Breast epithelium (tissue), 4 donors: ENCODE results near the gene AFAP1L1. TPM values are rescaled to one million over a fixed set of nuclear protein-coding genes. Genes with fewer than 3 reads are reported as not detected.
A peak's percentile ranks its signal among the peaks of the same experiment; 100 is the strongest.
"Not testable (repeated sequence)": the region's sequence is repeated elsewhere in the genome, so short reads cannot be mapped to it uniquely, and the experiment has no call there.

Source experiments
- DNase-seq, 2 donors: peaks; one replicate each; pipeline ENCODE4 v3.0.0-alpha.2; 2019; ENCODE audit warnings: low spot score in 2 of 2
- H3K27ac ChIP-seq, 2 donors: fragments of 200-600 bp; sonication (generic) in 1 of 2; one replicate each; pipeline ENCODE4 v1.5.1; 2016 to 2019; ENCODE audit warnings: mild to moderate bottlenecking in 1 of 2
- H3K27me3 ChIP-seq, 2 donors: fragments of 200-600 bp; sonication (generic) in 1 of 2; one replicate each; pipeline versions ENCODE4 v1.5.1 to v1.6.0; 2017 to 2019; ENCODE audit warnings: control low read depth in 1 of 2, mild to moderate bottlenecking in 1 of 2
- H3K36me3 ChIP-seq: fragments of 200-600 bp; one replicate; pipeline ENCODE4 v1.5.1; 2019
- H3K4me1 ChIP-seq, 2 donors: fragments of 200-600 bp; sonication (generic); one replicate each; pipeline ENCODE4 v1.5.1; 2016 to 2019; ENCODE audit warnings: control low read depth in 1 of 2
- H3K4me3 ChIP-seq, 3 donors: fragments of 200-600 bp; sonication (generic); 1 replicate in 2 of 3; 2 replicates in 1 of 3; pipeline ENCODE4 v1.5.1; 2016 to 2019; ENCODE audit warnings: mild to moderate bottlenecking in 3 of 3, moderate library complexity in 2 of 3
- H3K9me3 ChIP-seq, 2 donors: fragments of 200-600 bp; sonication (generic) in 1 of 2; one replicate each; pipeline ENCODE4 v1.5.1; 2016 to 2019; ENCODE audit warnings: control low read depth in 1 of 2
- CTCF ChIP-seq, 3 donors: fragments of 450-650 bp; IDR thresholded peaks; one replicate each; pipeline ENCODE4 v1.5.1; 2016 to 2017; ENCODE audit warnings: antibody characterized with exemption in 3 of 3, mild to moderate bottlenecking in 3 of 3, moderate library complexity in 3 of 3
- POLR2A ChIP-seq: fragments of 450-650 bp; IDR thresholded peaks from one replicate; pipeline ENCODE4 v1.6.1; 2016; ENCODE audit warnings: antibody characterized with exemption, mild to moderate bottlenecking, moderate library complexity
- POLR2AphosphoS5 ChIP-seq, 3 donors: sonication (generic); formaldehyde crosslinking; IDR thresholded peaks; one replicate each; pipeline ENCODE4 v1.6.1; 2017; ENCODE audit warnings: antibody characterized with exemption in 3 of 3
- intact Hi-C: fragments of 100-400 bp; cut with DNase I; formaldehyde crosslinking; loops from one replicate; pipeline ENCODE4 v1.15.1; 2023; ENCODE audit warnings: low total_unique reads
- total RNA-seq, 3 donors: library from RNA; depleted of rRNA; stranded (reverse); fragments of >200 nt; gene quantifications; one replicate each; pipeline ENCODE4 v1.1.0, GENCODE V29; 2016

AFAP1L1 gene
- total RNA-seq, 3 donors from 2014 or later = 13.3 to 108 (median 26.5) TPM

- intact Hi-C loops = no loop called here
- H3K9me3 ChIP-seq = peaks cover 10 to 12% of the 10 kb centered on the region in 2 donors
- no peak for DNase-seq
- TF ChIP-seq CTCF (IDR thresholded peaks at IDR 0.05) (no peak), POLR2AphosphoS5 (IDR thresholded peaks at IDR 0.05) (no peak), POLR2A (no peak)
- H3K27ac ChIP-seq = no peak overlapping the region
- H3K4me3 ChIP-seq = no peak overlapping the region
- no peaks in the 10 kb centered on the region for H3K36me3 ChIP-seq
- no peaks in the 10 kb centered on the region for H3K4me1 ChIP-seq
- no peaks in the 10 kb centered on the region for H3K27me3 ChIP-seq
These were observed 4.3 kb upstream of the AFAP1L1 start for GRCh38 chr5:149267241-149267973.

GRCh38 chr5:149268928-149269557, 2.6 kb upstream of the AFAP1L1 start:
- no peak overlapping the region for H3K27ac ChIP-seq
- no peak for TF ChIP-seq POLR2A
- peak; percentile 64 to 71 (median 68) for TF ChIP-seq CTCF (IDR thresholded peaks at IDR 0.05)
- H3K9me3 ChIP-seq = peaks cover 10 to 12% of the 10 kb centered on the region in 2 donors
- no peak overlapping the region for H3K4me3 ChIP-seq
- no peak for DNase-seq
- H3K4me1 ChIP-seq = no peaks in the 10 kb centered on the region
- H3K27me3 ChIP-seq = no peaks in the 10 kb centered on the region
- H3K36me3 ChIP-seq = no peaks in the 10 kb centered on the region
- intact Hi-C loops = no loop called here

GRCh38 chr5:149271195-149271715, 404 bp upstream of the AFAP1L1 start:
- Histone ChIP-seq H3K27ac (peak overlapping the region; percentile 26 to 72), H3K9me3 (peaks cover 10 to 12% of the 10 kb centered on the region in 2 donors), H3K4me1 (no peaks in the 10 kb centered on the region), H3K27me3 (no peaks in the 10 kb centered on the region), H3K36me3 (no peaks in the 10 kb centered on the region), H3K4me3 (peak overlapping the region; percentile 65 to 81 (median 71))
- TF ChIP-seq POLR2A (no peak), CTCF (IDR thresholded peaks at IDR 0.05) (no peak), POLR2AphosphoS5 (IDR thresholded peaks at IDR 0.05) (no peak)
- intact Hi-C loops = no loop called here
- DNase-seq = no peak

- H3K9me3 ChIP-seq = peaks cover 9 to 10% of the 10 kb centered on the region in 2 donors
- intact Hi-C loops, H3K4me1 ChIP-seq, H3K27me3 ChIP-seq, H3K36me3 ChIP-seq, DNase-seq: not testable (repeated sequence)
- H3K27ac ChIP-seq = peak overlapping the region in 1 of 2 donors; percentile 34
- H3K4me3 ChIP-seq = peak overlapping the region; percentile 65 to 81 (median 71)
These were observed 1.1 kb downstream of the AFAP1L1 start for GRCh38 chr5:149272781-149273180.

DNA sequence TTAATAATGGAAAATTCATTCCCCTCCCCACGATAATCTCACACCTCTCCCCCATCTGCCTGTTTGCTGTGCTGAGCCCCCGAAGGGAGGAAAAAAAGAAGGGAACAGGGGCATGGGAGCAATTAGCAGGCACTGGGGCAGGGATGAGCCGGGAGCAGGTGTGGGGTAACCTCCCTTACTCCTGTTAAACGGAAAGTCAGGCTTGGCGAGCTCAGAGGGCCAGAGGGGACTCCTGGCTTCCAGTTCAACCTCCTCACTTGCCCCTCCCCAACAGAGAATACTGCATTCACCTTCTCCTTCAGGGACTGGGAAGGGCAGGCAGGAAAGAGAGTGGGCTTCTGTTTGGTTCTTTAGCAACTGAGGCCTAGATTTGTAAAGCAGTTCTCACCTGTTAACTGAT, 1.6 kb downstream of the AFAP1L1 start:
- no peaks in the 10 kb centered on the region for H3K4me1 ChIP-seq
- peaks cover 5 to 8% of the 10 kb centered on the region in 2 donors for H3K9me3 ChIP-seq
- H3K36me3 ChIP-seq = no peaks in the 10 kb centered on the region
- H3K4me3 ChIP-seq = peak overlapping the region; percentile 65 to 81 (median 71)
- TF ChIP-seq POLR2AphosphoS5 (IDR thresholded peaks at IDR 0.05) = no peak
- H3K27ac ChIP-seq = peak overlapping the region in 1 of 2 donors; percentile 34
- intact Hi-C loops = no loop called here
- DNase-seq = no peak
- H3K27me3 ChIP-seq = no peaks in the 10 kb centered on the region

- intact Hi-C loops = no loop called here
- TF ChIP-seq CTCF (IDR thresholded peaks at IDR 0.05) (no peak), POLR2A (no peak), POLR2AphosphoS5 (IDR thresholded peaks at IDR 0.05) (no peak)
- Histone ChIP-seq H3K27ac (no peak overlapping the region), H3K4me3 (peak overlapping the region in 1 of 3 donors; percentile 81), H3K9me3 (peaks cover 0 to under 1% of the 10 kb centered on the region in 2 donors), H3K27me3 (no peaks in the 10 kb centered on the region), H3K4me1 (no peaks in the 10 kb centered on the region), H3K36me3 (no peaks in the 10 kb centered on the region)
- DNase-seq = no peak
These were observed 2.3 kb downstream of the AFAP1L1 start for GRCh38 chr5:149273950-149274349.
